Spleen (tissue), 7 donors: Measurements from ENCODE around the gene CHRNE.

ENCODE experiments used
- POLR2A ChIP-seq, 3 donors: fragments of 450-650 bp; IDR thresholded peaks; one replicate each; pipeline ENCODE4 v1.5.1; 2017; ENCODE audit warnings: antibody characterized with exemption in 3 of 3, mild to moderate bottlenecking in 1 of 3
- POLR2AphosphoS5 ChIP-seq, 3 donors: sonication (generic); formaldehyde crosslinking; IDR thresholded peaks; one replicate each; pipeline ENCODE4 v1.5.1; 2017; ENCODE audit warnings: antibody characterized with exemption in 3 of 3
- TF ChIP-seq, protein P1 (sequence below), 11 experiments: fragments of 200-600 bp in 7 of 11; fragments of 450-650 bp in 4 of 11; sonication (generic) in 4 of 11; IDR thresholded peaks in 8 of 11; conservative IDR thresholded peaks in 3 of 11; 1 replicate in 7 of 11; 2 replicates in 4 of 11; pipeline versions ENCODE4 v1.4.0 to v1.8.0; 2016 to 2021; ENCODE audit warnings: antibody characterized with exemption in 11 of 11, inconsistent platforms in 4 of 11, mild to moderate bottlenecking in 1 of 11
- donor health status: DM: no; HTN: no; CAD: no; lungs with moderate emphysema.
- donor health status: DM: no; HTN: no; CAD: no.
- donor health status: DM: no; HTN: no; CAD: no.

- TF ChIP-seq, protein P1, sequence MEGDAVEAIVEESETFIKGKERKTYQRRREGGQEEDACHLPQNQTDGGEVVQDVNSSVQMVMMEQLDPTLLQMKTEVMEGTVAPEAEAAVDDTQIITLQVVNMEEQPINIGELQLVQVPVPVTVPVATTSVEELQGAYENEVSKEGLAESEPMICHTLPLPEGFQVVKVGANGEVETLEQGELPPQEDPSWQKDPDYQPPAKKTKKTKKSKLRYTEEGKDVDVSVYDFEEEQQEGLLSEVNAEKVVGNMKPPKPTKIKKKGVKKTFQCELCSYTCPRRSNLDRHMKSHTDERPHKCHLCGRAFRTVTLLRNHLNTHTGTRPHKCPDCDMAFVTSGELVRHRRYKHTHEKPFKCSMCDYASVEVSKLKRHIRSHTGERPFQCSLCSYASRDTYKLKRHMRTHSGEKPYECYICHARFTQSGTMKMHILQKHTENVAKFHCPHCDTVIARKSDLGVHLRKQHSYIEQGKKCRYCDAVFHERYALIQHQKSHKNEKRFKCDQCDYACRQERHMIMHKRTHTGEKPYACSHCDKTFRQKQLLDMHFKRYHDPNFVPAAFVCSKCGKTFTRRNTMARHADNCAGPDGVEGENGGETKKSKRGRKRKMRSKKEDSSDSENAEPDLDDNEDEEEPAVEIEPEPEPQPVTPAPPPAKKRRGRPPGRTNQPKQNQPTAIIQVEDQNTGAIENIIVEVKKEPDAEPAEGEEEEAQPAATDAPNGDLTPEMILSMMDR (IDR thresholded peaks at IDR 0.05 in 8 of 11, conservative IDR thresholded peaks at IDR 0.05 in 3 of 11): no peak
- TF ChIP-seq POLR2A (IDR thresholded peaks at IDR 0.05) (no peak), POLR2AphosphoS5 (IDR thresholded peaks at IDR 0.05) (no peak)
Measured at GRCh38 chr17:4898927-4899326, 4.0 kb downstream of the CHRNE start.
